Stimulated activated CD4-positive, alpha-beta T cell treated with anti-CD3 and anti-CD28 coated beads, Interleukin-12 subunit alpha, Interleukin-12 subunit beta, amount 100 ng/mL, for 24 hours (primary cell): ENCODE data around the gene HMSD.
A peak's percentile ranks its signal among the peaks of the same experiment; 100 is the strongest.
"Not testable (repeated sequence)": the region's sequence is repeated elsewhere in the genome, so short reads cannot be mapped to it uniquely, and the experiment has no call there.

ENCODE experiments used
- DNase-seq, 2 experiments: peaks; one replicate each; pipeline ENCODE4 v3.0.0-alpha.2; 2020; ENCODE audit warnings: low read depth in 2 of 2

The HMSD gene, protein sequence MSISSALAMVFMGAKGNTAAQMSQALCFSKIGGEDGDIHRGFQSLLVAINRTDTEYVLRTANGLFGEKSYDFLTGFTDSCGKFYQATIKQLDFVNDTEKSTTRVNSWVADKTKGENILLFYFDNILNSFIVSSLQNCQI

DNA sequence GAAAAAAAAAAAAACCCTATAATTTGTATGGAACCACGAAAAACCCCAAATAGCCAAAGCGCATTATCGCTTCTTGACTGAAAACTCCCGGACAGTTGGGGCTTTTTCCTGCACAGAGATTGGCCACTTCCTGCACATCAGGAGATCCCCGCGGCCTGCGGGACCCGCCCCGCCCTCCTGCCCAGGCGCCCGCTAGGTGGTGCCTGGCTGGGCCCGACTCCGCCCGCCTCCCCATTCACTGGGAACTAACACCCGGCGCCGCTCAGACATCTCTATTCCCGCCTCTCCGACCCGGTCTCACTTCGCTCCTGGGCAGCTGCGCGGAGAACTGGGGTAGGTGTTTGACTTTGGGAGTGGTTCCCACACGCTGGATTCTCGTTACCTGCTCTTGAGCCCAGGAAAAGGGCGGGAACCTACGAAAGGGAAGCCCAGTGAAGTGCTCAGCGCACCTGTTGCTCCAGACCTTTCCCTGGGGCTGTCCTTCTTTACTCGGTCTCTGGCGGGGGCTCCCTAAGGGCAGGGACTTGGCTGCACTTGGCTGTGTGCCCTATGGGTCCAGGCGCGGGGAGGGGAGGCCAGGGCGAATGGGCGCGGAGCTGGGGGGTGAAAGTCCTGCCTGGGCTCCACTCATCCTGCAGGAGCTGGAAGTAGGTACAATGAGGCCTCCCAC is at the start of gene HMSD:
HMSD (plus strand) TSS at position 234 of the 670 bp plus-strand sequence. CDS start 4,155 bp downstream, outside the sequence.
- DNase-seq: peak; percentile 26 to 64

DNA sequence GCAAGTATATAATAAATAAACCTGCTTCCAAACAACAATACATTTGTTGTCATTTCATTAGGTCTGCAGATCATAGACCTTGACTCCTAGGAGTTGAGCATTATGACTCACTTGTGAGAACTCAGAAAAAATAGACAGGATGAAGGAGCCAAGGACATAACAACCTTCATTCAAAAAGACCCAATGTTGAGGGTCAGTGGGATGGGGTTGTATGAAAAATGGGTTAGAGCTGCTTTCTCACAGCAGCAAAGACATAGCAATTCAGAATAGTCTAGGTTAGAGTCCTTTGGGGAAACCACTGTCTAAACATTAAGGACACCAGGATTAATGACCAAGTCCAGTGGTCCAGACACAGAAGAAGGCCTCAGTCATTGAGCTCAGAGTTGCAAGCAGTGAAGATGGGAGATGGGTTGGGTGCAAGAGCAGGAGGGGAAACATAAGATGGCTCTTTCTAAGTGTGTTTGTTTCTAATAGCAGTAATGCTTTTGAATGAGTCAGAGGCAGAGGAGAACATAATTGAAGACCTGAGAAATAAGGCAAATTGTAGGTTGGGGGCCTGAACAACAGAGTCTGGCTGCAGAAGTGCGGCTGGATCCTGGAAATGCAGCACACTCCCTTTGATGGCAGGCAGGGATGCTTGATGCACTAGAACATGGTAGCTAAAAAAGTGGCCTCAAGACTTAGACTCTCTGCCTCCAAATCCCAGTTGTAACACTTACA is 45.1 kb upstream of the HMSD start:
- DNase-seq: no peak

DNA sequence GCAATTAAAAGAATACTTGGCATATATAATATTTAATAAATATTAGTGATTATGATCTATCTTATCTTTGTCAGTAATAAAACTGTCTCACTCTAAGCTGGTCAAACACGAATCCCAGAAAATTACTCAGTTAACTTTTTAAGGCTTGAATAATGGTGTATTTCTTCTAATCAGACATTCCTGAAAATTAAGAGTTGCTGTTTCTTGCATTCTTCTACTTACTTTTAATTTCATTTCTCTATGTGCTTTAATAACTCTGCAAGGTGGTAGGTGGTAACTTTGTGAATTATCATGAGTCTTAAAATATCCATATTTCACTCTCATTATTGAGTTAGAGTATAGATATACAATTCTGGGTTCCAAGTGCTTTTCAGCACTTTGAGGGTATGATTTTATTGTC is 44.4 kb upstream of the HMSD start:
- DNase-seq: no peak

DNA sequence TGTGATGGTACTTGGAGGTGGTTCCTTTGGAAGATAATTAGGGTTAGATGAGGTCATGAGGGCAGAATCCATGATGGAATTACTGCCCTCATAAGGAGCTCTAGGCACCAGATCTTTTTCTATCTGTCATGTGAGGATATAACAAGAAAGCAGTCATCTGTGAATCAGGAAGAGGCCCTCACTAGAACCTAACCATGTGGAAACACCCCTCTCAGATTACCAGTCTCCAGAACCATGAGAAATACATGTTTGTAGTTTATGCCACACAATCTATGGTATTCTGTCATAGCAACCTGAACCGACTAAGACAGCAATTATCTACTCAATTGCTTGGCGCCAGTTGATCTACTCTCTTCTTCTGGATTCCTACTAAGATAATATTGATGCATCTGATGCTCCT is 43.7 kb upstream of the HMSD start:
- DNase-seq: no peak

DNA sequence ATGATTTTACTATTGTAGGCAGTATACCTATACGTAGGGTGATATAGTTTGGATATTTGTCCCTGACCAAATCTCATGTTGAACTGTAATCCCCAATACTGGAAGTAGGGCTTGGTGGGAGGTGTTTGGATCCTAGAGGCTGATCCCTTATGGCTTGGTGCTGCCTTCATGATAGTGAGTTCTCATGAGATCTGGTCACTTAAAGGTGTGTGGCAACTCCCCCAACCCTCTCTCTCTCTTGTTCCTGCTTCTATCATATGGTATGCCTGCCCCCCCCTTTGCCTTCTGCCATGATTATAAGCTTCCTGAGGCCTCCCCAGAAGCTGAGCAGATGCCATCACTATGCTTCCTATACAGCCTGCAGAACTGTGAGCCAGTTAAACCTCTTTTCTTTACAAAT is 43.0 kb upstream of the HMSD start:
- DNase-seq: no peak

DNA sequence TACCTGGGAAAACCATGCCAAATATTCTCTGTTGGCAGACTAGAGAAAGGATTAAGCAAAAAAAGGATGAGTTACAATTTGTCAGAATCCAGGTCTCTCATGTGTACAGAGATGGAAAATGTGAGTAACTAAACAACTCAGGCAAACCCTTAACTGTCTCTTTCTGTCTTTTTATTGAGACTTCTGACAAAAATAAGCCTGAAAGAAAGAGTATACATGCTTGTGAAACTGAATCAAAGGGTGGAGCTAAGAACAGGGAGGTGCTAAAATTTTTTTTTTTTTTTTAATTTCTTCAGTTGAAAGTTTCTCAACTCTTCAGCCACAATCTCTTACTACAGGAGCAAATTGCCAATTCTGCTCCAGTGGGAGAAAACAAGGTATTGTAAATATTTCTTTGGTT is 41.4 kb upstream of the HMSD start, which contains the start of gene SERPINB10:
SERPINB10 (plus strand) TSS at position 295 of the 400 bp plus-strand sequence. CDS start 7,553 bp downstream, outside the sequence.
- no peak for DNase-seq

DNA sequence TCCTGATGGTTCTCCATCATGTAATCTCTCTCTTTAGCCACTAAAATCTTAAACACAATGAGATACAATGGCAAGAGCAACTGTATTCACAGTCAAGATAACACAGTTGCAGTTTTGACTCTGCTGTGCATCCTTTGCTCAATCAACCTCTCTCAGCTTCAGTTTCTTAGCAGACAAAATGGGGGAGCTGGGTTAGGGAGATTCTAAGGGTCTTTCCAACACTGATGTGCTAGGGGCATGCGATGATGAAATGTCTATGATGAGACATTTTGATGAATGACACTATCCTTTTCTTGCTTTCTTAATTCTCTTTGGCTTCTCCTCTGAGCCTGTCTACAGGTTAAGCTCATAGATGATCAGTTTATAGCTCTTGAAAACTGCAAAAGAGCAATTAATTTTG is 40.2 kb upstream of the HMSD start:
- no peak for DNase-seq

DNA sequence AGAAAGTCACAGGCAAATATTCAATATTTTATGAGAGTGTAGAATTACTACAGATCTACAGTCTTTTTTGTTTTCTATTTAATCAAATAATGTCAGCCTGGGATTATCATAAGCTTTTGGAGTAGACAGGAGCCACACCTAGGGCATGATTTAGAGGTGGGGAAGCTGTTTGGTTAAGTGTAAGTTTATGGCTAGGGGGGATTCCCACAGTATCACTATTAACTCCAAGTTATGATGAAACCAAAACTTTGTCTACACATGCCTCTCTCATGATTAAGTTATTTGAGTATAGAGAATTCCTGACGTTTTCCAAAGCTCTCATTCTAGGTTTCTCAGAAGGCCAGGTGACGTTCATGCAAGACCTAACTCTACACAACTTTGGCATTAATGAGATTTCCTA is 39.2 kb upstream of the HMSD start:
- DNase-seq: no peak

DNA sequence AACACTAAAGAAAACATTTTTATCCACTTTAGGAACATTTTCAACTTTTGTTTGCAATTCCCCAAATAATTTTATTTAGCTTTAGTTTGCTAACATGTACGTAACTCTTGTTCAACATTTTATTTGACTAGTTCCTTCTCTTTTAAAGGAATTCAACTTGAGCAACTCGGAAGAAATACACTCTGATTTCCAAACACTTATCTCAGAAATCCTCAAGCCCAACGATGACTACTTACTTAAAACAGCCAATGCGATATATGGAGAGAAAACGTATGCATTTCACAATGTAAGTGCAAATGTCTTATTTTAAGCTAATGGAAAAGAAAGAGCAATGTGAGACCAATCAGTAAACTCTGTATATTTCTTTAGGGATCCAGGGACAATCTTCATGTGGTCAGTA is 31.3 kb upstream of the HMSD start:
- DNase-seq: no peak

DNA sequence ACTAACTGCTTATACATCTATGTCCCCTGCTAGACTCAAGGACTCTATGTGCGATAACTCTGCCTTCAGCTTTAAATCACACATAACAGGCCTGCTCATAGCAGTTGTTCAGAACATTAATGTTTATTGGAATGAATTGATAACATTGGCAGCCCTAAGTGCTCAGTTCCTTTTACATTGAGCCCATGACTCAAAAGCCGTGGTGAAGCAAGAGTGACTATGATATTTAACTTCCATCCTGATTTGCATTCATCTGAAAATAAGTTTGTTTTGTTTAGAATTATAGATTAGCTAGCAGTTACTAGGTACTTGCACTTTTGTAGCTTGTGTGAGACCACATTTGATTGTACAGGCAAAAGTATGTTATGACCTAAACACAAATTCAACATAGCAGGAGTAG is 27.1 kb upstream of the HMSD start:
- DNase-seq: no peak

DNA sequence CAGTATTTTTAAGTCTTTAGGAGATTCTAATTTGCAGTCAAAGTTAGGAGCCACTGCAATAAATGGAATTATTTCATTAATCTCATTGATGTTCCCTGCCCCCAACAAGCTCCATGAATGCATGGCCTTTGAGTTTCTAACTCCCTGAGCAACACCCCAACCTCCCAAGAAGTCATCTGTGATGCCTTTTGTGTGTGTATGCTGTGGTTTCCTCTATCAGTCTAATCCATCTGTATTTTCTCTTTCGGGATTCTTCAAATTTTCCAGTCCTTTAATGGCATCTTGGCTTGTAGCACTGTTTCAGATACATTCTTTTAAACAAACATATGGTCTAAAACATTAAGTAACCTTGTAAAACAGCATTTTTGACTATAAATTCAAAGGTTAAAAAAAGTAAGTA is 24.6 kb upstream of the HMSD start:
- no peak for DNase-seq

DNA sequence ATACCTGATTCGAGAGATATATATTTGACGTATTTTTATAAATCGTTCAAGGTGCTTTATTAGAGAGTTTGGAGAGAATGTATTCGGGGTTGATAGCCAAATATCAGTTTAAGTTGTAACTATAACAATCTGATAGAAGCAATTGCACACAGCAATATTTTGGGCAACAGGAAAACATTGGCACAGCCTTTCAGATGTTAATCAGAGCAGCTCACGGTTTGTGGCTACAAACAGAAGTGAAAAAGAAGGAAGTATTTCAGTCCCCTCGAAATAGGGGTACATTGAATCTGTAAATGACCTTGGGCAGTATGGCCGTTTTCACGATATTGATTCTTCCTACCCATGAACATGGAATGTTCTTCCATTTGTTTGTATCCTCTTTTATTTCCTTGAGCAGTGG is 20.8 kb upstream of the HMSD start:
- DNase-seq: no peak

DNA sequence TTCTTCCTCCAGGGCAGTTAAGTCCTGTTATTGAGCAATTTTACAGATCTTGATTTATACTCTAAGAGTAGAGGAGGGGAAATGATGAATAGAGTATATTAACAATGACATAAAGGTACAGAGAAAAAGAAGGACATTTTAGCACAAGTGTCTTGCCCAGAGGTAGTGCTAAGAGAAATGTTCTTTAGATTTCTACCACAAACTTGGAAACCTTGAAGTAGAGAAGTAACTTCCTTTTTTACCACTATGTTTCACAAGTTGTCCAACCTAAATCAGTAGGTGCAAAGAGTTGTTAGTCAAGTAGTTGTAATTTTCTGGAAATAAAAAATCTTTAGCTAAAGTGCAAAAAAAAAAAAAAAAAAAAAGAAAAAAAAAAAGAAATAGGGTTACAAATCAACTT is 19.7 kb upstream of the HMSD start:
- not testable (repeated sequence) for DNase-seq

DNA sequence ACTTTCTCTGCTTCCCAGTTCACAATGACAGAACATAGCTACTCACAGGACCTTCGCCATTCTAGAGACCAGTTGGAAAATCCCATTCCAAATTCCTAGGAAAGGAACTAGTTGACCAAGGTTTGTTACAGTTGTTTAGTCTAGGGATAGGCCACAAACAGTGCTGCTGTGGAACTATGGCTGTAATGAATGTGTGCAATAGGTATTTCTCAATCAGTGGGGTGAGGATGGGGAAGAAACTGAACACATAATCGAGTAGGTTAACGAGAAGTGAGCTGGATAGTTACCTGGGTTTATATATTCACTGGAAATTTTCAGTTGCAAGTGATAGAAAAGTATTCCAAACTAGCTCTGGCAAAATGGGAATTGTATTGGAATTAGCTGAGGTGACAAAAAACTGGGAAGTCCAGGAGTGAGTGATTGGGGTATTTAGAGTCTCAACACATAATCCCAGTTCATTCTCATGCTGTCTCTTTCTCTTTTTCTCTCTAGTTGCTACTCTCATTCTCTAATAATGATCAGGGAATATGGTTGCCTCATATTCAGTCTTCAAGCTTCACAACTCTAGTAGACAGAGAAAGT is 18.2 kb upstream of the HMSD start:
- no peak for DNase-seq

DNA sequence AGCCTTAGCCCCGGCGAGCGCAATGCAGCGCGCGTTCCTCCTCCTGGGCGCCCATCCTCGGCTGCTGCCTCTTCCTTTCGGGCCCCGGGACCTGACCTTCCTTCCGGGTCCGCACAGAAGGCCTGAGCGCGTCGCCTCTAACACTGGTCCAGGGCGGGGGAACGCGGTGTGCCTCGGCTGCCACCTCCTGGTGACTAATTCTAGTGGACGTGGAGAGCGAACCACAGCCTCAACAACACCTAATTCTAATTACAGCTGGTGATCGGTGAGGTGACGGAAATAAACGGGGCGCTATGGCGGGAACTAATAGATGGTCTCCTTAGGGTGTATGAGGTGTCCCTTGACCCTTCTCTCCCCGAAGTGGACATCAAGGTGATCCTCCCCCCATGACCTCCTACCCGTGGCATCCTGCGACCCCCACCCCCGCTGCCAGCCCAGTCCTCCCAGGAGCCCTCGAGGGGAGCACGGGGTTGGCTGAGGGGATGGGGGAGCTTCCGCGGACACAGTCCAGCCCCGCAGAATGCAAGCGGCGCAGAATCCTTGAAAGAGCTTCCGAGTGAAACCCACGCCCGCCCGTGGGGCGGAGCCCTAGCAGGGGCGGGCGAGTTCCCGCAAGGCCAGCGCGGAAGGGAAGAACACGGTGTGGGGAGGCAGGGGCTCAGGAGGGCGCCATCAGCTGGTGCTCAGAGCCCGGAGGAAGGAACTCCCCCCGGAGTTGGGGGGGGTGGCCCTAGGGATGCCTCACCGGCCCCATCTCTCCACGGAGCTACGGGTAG is 12.8 kb upstream of the HMSD start:
- DNase-seq: peak; percentile 36 to 63

DNA sequence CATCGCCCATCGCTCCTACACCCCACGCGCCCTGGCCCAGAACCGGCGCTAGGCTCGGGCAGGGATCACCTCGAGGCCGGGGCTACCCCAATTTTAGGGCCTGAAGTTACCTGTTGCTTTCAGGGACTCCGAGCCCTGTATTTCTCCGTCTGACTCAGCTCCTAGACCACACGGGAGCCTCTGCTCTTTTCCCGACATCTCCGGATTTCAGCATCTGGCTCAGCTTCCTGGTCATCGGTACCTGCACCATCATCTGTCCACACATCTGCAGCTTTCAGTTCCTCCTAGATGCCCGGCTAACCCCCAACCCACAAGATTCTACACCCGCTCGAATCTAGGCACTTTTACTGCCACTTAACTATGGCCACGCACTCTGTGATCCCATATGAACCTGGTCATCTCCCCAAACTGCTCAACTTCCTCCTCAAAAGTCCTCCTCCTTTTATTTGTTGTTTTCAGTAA is 12.1 kb upstream of the HMSD start:
- no peak for DNase-seq

DNA sequence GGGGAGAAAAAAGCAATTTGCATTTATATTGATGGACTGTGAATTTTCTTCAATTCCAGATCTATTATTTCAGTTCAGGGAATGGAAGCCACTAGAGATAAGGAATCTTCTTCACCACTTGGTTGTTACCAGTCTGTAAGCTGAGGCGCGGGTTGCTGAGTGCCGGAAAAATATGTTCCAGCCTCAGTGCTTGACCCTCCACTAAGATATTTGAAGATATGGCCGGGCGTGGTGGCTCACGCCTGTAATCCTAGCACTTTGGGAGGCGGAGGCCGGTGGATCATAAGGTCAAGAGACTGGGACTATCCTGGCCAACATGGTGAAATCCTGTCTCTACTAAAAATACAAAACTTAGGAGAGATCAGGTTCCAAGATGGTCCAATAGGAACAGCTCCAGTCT is 9.1 kb upstream of the HMSD start:
- DNase-seq: no peak

DNA sequence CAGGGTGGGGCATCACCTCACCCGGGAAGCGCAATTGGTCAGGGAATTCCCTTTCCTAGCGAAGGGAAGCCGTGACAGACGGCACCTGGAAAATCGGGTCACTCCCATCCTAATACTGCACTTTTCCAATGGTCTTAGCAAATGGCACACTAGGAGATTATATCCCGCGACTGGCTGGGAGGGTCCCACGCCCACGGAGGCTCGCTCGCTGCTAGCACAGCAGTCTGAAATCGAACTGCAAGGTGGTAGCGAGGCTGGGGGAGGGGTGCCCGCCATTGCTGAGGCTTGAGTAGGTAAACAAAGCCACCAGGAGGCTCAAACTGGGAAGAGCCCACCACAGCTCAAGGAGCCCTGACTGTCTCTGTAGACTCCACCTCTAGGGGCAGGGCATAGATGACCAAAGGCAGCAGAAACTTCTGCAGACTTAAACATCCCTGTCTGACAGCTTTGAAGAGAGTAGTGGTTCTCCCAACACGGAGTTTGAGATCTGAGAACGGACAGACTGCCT is 8.5 kb upstream of the HMSD start:
- not testable (repeated sequence) for DNase-seq

DNA sequence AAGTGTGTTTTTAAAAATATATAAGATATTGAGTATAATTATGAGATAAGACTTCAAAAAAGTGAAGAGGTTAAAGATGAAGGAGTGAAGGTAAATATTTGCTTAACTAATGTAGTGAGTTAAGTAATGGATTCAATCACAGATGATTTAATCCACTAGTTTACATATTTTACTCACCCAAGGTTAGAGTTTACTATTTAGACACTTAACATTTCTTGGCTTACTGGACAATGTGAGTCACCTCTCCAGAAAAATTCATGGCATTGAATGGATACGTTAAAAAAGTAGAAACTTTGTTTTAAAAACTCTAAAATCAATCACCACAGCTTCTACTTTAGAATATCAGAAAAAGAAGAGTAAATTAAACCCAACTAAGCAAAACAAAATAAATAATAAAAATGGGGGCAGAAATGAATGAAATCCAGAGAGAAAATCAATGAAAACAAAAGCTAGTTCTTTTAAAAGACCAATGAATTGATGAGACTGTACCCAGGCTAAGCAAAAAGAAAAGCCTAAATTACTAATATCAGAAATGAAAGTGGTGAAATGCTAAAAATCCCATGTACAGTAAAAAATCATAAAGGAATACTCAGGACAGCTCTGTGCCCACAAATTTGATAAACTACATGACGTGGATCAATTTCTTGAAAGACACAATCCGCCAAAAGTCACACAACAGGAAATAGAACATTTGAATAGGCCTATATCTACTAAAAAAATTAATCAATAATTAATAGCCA is 1.9 kb upstream of the HMSD start:
- no peak for DNase-seq

DNA sequence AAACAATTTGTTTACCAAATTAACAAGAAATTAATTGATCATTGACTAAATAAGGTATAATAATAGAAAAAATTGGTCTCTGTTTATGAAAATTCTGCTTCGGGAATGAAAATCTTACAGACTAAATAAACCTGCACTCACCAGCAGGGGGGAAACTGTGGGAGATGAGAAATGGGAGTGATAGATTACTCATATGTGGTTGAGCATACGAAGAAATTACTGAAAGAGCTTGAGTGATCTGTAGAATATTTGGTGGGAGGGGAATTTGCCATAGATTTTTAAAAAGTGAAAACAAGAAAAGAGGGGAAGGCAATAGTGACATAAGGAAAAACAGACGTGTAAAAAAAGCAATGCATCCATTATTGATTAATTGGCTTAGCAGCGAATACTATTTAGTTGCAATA is 2.2 kb downstream of the HMSD start:
- no peak for DNase-seq

DNA sequence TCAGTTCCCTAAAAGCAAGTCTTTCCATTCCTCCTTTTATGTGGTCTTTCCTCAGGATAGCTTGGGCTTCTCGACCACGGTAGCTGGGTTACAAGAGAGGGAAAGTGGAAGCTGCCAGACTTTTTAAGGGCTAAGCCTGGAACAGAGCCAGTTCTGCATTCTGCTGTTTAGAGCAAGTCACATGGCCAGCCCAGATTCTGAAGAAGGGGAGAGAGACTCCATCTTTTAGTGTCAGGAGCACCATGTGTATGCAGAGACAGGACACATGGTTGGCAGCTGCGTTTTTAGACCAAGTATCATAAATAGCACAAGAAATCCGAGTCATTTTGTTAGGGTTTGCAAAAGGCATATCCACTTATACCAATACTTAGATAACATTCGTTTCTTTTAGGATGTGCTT is 4.7 kb downstream of the HMSD start:
- no peak for DNase-seq
